GM19438 (cell line): ENCODE data around the gene C2CD4C.
"Not testable (repeated sequence)": the region's sequence is repeated elsewhere in the genome, so short reads cannot be mapped to it uniquely, and the experiment has no call there.

Experiments
- ATAC-seq: cut with Tn5 transposase; IDR thresholded peaks from one replicate; pipeline ENCODE4 v1.9.1; 2021; ENCODE audit warnings: low read depth; ENCODE audit not compliant: unreplicated experiment

Gene C2CD4C

GRCh38 chr19:439167-439900 is 30.4 kb upstream of the C2CD4C start:
- no peak for ATAC-seq

DNA sequence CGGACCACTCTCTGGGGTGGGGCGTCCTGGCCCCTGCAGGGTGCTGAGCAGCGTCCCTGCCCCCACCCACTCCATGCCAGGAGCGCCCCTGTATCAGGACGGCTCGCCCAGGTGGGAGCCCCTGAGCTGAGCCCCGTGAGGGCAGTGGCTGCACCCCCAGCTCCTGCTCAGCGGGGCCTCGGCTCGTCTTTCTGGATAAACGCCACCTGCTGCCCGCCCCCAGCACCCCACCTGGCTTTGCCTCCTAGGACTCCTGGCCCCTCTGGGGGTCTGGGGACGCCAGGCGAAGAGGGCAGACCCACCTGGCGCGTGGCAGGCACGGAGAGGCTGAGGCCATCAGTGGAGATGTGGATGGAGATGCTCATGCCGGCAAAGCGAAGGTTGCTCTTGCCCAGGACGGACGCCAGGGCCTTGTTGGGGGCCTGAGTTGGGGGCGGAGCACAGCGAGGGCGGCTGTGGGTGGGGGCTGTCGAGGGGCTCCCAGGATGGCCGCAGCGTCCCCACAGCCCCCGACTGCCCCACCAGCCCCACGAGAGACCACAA is 29.5 kb upstream of the C2CD4C start:
- no peak for ATAC-seq

- ATAC-seq = no peak
Measured at GRCh38 chr19:437041-437440, 28.1 kb upstream of the C2CD4C start.

- no peak for ATAC-seq
Measured at GRCh38 chr19:436413-436950, 27.5 kb upstream of the C2CD4C start.

DNA sequence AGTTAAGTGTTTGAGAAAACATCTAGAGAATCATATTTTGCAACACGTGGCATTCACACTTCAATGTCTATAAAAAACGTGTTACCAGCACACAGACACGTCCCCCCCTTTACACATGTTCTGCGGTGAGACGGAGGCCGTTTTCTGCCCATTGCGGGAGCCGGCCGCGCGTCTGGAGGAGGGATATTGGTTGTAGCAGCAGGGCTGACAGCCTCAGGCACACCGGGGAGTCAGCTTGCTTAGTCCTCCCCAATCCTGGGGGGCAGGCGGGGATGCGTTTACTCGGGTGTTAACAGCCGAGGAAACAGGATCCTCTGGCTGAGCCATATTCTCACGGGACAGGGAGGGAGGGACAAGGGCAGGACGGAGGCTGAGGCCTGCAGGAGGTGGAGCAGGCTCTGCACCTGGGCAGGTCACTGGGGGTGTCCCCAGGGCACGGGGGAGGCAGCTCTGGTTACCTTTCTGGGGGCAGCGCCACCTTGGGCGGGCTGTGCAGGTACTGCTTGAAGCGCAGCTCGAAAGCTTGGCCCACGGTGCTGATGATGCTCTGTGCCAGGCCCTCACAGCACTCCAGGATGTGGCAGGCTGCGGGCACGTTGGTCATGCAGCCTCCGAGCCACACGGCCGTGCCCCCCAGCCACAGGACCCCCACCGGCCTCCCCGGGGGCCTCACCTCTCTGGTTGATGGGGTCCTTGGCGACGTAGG is 26.9 kb upstream of the C2CD4C start:
- ATAC-seq = no peak

DNA sequence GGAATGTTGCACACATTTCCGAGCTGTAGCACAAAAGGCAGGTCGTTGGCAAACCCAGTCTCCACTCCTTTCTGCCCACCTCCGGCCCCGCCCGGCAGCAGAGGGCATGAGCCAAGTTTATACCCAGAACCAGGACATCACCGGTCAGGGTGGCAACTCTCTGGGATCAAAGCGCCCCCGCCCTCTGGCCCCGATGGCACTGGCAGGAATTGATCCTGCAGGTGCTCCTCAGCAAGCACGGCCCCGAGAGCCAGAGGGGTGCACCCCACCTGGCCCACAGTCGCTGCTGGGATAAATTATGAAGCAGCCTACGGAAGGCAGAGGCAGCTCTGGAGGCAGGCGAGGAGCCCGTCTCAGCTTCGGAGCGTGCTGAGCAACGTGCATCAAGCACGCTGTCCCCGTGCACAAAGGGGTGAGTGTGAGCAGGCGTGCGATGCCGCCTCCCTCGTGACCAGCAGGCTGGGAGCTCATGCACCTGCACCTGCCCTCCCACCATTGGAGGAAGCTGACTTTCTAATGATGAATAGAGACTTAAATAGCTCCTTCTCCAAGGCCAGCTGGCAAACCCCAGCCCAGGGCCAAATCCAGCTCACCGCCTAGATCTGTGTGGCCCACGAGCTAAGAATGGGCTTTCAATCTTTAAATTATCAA is 26.2 kb upstream of the C2CD4C start:
- ATAC-seq = no peak

GRCh38 chr19:434152-434960 is 25.4 kb upstream of the C2CD4C start:
- ATAC-seq = no peak

DNA sequence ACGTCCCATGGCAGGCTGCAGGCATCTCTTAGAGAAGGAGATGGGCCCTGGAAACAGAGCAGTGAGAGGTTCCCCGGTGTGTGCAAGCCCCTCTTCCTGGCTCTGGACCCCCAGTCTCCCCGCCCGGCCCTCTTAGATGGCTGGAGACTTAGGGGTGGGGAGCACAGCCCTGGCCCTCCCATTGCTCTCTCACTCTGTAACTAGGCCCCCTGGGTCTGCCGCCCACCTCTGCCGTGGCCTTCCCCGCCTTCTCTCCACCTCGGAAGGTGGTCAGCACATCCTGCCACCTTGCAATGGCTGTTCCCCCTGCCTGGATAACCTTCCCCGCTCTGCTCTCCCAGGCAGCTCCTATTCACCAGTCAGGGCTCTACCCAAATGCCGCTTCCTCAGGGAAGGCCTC is 21.8 kb upstream of the C2CD4C start:
- no peak for ATAC-seq

GRCh38 chr19:428149-428548 is 19.2 kb upstream of the C2CD4C start:
- no peak for ATAC-seq

- not testable (repeated sequence) for ATAC-seq
Measured at GRCh38 chr19:427675-428074, 18.7 kb upstream of the C2CD4C start.

GRCh38 chr19:426725-427445 is 17.9 kb upstream of the C2CD4C start:
- no peak for ATAC-seq

DNA sequence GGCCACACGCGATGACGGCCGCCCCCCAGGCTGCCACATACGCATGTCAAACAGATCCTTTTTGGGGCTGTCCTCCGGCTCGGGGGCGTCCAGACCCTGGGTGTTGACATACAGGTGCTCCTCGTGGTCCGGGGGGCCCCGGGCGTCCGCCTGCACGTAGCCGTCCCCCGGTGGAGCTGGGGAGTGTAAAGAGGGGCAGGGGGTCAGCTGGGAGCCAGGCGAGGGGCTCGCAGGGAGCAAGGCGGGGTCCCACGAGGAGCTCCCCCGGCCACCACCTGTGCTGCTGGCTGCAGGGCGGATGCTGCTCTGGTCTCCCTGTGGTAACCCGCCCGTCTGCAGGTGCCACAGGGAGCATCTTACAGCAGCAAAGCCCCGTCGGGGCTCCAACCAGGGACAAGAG is 16.1 kb upstream of the C2CD4C start:
- ATAC-seq = no peak

- ATAC-seq = no peak
Measured at GRCh38 chr19:424546-424945, 15.6 kb upstream of the C2CD4C start.

- no peak for ATAC-seq
Measured at GRCh38 chr19:423691-424466, 14.9 kb upstream of the C2CD4C start.

- ATAC-seq = not testable (repeated sequence)
Measured at GRCh38 chr19:422917-423226, 13.9 kb upstream of the C2CD4C start.

DNA sequence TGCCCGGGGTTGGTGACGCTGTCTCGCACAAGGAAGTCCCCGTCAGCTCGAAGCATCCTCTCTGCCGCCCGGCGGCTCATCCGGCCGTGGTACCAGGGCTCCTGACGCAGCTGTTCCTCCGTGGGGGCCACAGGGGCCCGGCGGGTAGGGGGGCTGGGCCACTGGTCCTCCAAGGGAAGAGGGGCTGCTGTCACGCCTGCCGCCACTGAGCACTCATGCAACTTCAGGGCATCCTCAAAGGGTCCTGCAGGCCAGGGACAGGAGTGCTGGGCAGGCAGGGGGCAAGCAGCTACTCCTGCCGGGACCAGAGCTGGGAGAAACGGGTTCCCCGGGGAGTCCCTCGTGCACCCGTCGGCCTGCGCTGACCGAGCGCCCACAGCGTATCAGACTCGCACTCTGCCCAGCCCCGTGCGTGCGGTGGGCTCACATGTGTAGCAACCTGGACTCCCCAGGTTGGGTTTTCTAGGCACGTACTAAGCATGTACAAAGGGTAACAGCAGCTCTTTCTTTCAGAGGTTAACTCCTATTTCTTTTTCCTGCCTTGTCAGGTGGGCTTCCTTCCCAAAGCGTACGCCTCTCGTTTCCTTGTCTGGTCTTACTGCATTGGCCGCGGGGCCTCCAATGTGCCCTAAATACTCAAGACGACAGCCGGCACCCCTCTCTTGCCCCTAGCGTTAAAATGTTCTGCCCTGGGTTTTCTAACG is 13.4 kb upstream of the C2CD4C start:
- ATAC-seq = no peak

DNA sequence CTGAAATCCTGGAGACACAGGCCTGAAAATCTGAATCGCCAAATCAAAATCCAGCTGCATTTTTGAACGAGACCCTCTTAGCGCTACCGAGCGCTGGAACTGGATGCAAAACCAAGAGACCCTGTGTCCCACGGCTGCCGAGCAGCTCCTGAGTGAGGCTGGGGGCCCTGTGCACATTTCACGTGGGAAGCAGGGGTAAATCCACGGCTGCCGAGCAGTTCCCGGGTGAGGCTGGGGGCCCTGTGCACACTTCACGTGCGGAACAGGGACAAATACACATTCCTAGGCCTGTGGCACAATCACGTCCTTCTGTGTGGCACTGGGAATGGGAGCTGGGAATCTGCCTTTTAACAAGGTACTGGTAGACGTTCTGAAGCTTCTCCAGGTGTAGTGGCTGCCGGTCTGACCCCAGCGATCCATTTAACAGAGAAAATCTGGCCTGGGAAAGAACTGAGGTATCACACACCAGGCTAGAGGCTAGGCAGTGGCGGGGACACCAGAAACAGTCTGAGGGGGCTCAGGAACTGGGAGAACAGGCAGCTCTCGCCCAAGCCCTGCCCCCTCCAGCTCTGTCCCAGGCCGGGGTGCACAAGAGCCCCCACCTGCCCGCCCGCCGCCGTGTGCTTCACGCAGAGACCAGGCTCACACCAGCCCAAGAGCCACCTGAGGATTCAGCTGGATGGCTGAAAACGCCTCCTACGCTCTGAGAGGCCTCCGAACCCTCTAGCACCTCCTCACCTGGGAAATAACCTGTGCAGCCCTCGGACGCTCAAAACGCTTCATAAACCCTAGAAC is 11.0 kb upstream of the C2CD4C start:
- no peak for ATAC-seq
